Measurements from ENCODE around the gene ISM2. TPM values are rescaled to one million over a fixed set of nuclear protein-coding genes. Genes with fewer than 3 reads are reported as not detected.
"Not testable (repeated sequence)": the region's sequence is repeated elsewhere in the genome, so short reads cannot be mapped to it uniquely, and the experiment has no call there.

Gene ISM2
- not detected for total RNA-seq

- peak; percentile 46 for DNase-seq (ENCODE audit: low spot score)
- peak; percentile 87 for ATAC-seq
These were observed at the start of gene ISM2 for GRCh38 chr14:77498120-77498979. TSS of gene ISM2 (minus strand) at chr14:77498816. CDS start at chr14:77498793, 23 bp downstream.

GRCh38 chr14:77547512-77548180 lies 49.0 kb upstream of the ISM2 start:
- DNase-seq (ENCODE audit: low spot score): no peak
- no peak for ATAC-seq

DNA sequence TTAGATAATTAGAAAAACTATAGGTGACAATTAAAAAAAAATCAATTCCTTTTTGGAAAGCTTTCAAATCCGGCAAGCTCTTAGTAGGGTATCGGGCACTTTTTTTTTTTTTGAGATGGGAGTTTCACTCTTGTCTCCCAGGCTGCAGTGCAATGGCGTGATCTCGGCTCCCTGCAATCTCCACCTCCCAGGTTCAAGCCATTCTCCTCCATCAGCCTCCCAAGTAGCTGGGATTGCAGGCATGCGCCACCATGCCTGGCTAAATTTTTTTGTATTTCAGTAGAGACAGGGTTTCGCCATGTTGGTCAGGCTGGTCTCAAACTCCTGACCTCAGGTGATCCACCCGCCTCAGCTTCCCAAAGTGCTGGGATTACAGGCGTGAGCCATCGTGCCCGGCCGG lies 46.6 kb upstream of the ISM2 start:
- ATAC-seq; DNase-seq (ENCODE audit: low spot score): not testable (repeated sequence)

GRCh38 chr14:77544571-77544970 lies 46.0 kb upstream of the ISM2 start:
- ATAC-seq (no peak), DNase-seq (ENCODE audit: low spot score) (no peak)

DNA sequence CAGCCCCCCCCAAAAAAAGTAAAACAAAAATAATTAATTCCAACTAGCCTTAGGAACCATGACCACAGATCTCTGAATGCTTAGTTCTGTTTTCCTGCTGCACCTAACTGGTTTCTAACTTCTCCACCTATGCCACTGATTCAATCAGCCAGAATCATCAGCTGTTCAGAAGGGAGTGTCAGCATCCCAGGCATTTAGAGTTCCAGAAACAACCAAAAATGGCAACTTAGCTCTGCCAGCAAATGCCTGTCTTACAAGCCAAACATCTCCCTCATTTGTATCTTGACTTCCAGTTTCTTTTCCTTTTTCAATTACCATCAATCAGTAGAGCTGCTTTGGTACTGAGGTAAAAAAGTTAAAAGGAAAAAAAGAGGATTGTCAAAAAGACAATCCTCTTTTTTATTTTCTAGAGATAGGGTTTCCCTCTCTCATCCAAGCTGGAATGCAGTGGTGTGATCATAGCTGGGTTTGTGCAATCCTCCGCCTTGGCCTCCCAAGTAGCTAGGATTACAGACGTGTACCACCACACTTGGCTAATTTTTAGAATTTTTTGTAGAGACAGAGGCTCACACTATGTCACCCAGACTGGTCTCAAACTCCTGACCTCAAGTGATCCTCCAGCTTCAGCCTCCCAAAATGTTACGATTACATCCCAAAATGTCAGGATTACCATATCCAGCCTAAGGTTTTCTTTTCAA lies 45.2 kb upstream of the ISM2 start:
- no peak for DNase-seq (ENCODE audit: low spot score)
- no peak for ATAC-seq

- ATAC-seq (no peak), DNase-seq (ENCODE audit: low spot score) (no peak)
These were observed 44.6 kb upstream of the ISM2 start for GRCh38 chr14:77543240-77543551.

DNA sequence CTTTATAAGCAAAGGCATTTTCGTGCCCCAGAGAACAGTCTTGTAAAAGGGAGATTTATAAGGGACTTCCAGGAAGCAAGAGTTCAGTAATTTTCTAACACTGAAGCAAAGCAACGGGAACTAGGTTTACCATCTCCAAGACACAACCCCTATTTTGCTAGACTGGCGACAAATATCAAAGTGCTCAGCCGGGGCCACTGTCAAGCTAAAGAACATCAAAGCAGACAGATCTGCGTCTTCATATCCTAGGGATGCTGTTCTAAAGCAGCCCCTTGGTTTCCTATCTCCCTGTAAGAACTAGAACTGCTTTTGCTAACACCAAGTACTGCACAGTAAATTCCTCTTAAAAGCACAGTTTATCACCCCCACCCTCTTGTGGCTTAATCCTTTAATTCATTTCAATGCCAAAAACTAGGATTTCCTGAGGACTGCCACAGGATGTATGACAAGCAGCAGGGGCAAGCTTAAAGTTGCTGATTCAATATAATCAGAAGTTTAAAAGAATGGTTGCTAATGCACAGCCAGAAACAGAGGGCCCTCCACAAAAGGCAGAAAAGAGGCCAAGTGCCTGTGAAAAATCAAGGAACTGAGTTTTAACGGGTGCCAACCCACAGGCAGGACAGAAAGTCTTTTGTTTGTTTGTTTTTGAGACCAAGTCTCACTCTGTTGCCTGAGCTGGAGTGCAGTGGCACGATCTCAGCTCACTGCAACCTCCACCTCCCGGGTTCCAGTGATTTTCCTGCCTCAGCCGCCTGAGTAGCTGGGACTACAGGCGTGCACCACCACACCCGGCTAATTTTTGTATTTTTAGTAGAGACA lies 44.0 kb upstream of the ISM2 start:
- ATAC-seq: peak; percentile 59
- no peak for DNase-seq (ENCODE audit: low spot score)

DNA sequence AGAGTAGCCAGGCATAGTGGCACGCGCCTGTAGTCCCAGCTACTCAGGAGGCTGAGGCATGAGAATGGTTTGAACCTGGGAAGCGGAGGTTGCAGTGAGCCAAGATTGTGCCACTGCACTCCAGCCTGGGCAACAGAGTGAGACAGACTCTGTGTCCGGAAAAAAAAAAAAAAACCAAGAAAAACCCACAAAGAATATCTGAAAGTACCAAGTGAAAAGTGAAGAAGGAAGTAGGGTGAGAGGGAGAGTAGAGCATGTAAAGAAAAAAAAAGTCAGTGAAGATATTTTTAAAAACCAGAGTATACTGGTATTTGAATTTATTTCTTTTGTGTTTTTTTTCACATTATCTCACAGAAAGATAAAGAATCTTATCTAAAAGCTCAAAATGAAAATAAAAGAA lies 43.3 kb upstream of the ISM2 start:
- no peak for ATAC-seq

DNA sequence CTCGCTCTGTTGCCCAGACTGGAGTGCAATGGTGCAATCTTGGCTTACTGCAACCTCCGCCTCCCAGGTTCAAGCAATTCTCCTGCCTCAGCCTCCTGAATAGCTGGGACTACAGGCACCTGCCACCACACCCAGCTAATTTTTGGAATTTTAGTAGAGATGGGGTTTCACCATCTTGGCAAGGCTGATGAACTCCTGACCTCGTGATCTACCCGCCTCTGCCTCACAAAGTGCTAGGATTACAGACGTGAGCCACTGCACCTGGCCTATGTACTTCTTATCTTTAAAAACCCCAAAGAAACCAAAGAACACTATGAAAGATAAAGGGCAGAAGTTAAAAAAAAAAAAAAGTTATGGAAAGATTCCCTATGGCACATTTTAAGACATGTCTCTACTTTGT lies 38.3 kb upstream of the ISM2 start:
- DNase-seq (ENCODE audit: low spot score); ATAC-seq: not testable (repeated sequence)

More for the DNA sequence above, 43.3 kb upstream of the ISM2 start:
- no peak for DNase-seq (ENCODE audit: low spot score)

DNA sequence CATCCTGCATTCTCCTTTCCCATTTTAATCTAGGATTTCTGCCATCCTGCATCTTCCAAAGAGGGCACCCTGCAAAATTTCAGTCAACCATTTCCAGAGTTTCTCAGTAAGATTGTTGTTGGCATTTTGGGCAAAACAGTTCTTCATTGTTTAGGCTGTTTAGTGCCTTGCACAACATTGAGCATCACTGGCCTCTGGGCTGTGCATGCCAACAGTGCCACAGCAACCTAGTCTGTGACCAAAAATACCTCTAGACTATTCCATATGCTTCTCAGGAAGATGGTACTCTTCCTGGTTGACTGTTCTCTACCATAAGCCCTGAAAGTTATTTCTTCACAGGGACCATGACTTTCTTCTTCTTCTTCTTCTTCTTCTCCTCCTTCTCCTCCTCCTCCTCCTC lies 32.5 kb upstream of the ISM2 start:
- ATAC-seq: no peak
- DNase-seq (ENCODE audit: low spot score): no peak

GRCh38 chr14:77529963-77530362 lies 31.3 kb upstream of the ISM2 start:
- no peak for DNase-seq (ENCODE audit: low spot score)
- no peak for ATAC-seq

DNA sequence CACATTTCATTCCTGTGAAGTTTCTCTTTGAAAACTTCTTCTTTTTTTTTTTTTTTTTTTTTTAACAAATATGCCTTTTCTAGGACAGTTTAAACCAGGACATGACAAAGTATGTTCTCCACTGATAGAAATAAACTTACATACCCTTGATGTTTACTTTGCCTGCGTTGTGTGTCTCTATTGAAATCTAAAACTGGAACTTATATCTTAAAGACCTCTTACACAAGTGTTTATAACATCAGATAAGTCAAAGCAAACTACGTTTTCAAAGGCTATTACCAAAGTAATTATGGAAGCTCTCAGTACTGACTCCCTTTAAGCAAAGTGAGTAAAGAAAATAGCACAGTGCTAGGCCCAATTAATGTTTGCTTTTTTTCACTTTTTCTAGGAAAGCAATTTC lies 30.6 kb upstream of the ISM2 start:
- no peak for DNase-seq (ENCODE audit: low spot score)
- ATAC-seq: no peak

DNA sequence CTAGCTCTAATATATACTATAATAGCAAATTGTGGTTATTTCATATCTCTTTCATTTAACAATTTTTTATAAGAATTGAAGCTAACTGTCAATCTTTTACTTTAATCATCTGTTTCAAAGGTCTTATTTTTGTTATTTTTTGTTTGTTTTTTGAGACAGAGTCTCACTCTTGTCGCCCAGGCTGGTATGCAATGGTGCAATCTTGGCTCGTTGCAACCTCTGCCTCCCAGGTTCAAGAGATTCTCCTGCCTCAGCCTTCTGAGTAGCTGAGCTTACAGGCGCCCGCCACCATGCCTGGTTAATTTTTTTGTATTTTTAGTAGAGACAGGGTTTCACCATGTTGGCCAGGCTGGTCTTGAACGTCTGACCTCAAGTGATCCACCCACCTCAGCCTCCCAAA lies 30.1 kb upstream of the ISM2 start:
- DNase-seq (ENCODE audit: low spot score): not testable (repeated sequence)
- ATAC-seq: peak; percentile 23

DNA sequence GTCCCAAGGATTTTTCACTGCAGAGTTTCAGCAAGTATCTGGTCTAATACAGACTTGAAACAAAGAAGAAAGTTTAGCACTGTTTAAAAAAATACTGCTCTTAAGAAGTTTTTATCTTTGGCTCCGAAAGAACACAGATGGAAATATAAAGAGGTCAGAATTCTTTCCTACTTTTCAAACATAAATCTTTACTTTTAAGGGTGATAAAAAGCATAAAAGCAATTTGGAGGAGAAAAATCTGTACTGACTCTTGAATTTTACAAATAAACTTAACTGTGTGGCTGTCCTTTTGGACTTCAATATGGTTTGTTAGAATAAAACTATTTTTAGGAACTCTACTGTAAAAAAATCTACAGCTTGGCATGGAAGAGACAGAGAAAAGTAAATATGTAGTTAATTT lies 27.6 kb upstream of the ISM2 start:
- DNase-seq (ENCODE audit: low spot score) (no peak), ATAC-seq (no peak)

DNA sequence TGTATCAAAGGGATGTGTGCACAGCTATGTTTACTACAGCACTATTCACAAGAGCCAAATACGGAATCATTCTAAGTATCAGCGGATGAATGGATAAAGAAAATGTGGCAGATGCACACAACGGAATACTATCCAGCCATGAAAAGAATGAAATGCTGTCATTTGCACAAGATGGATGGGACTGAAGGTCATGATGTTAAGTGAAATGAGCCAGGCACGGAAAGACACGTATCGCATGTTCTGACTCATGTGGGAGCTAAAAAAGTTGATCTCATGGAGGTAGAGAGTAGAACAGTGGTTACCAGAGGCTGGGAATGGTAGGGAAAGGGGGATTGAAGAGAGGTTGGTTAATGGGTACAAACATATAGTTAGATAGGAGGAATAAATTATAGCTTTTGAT lies 25.9 kb upstream of the ISM2 start:
- no peak for ATAC-seq

GRCh38 chr14:77523109-77523508 lies 24.5 kb upstream of the ISM2 start:
- DNase-seq (ENCODE audit: low spot score): no peak

More for the DNA sequence above, 25.9 kb upstream of the ISM2 start:
- no peak for DNase-seq (ENCODE audit: low spot score)

DNA sequence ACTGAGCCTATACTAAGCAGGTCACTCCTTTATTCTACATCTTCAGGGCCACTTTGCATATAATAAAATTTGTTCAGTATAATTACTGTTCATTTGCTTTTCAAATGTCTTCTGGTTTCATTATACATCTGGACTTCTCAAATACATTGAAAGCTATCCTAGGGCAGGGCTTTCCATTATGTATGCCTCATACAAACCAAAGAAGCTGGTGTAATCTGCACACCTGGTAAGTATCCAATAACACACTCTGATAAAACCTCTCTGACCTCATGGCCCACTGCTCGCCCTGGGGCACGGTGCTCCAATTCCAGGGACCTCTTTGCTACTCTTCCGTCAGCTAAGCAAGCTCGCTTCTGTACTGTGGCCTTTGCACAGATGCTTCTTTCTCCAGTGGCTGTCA lies 21.9 kb upstream of the ISM2 start:
- DNase-seq (ENCODE audit: low spot score): no peak
- ATAC-seq: no peak

More at GRCh38 chr14:77523109-77523508, 24.5 kb upstream of the ISM2 start:
- ATAC-seq: no peak

DNA sequence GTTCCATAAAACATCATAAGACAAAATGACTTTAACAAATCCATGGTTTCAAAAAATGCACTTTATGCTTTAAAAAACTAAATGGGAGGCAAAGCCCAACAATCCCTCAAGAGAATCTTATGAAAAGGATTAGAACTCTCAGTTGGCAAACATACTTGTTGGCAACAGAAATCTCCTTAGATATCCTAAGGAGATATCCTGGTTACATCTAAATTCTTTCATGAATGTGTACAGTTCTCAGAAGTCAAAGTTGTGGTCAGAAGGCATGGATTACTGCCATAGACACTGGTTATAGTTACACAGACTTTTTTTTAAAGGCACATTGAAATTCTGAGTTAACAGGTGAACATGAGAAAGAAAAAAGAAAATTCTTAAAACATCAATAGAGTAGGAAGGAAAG lies 17.5 kb upstream of the ISM2 start:
- ATAC-seq (no peak), DNase-seq (ENCODE audit: low spot score) (no peak)

GRCh38 chr14:77511486-77512162 lies 13.0 kb upstream of the ISM2 start:
- peak; percentile 53 for ATAC-seq
- no peak for DNase-seq (ENCODE audit: low spot score)

DNA sequence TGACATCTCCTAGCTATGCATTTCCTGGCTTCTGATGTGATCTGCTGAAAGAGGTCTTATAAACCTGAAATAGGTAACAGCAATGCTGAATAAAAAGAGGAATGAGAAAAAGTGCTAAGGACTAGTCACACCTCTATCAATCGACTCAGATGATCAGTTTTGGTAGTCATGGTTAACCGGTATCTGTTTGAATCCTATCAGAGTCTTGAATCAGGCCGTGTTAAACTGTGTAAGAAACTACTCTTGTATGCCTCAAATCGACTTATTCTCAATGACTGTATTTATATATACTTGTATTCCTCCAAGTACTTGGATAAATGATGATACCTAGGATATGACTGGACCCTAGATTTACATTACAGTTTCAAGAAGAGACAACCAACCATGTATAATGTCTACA lies 10.8 kb upstream of the ISM2 start:
- no peak for ATAC-seq
- no peak for DNase-seq (ENCODE audit: low spot score)

Measured in left lobe of liver (tissue), 2 donors.